ENCODE results near the gene DDIAS. TPM values are rescaled to one million over a fixed set of nuclear protein-coding genes. Genes with fewer than 3 reads are reported as not detected.

DDIAS gene
- total RNA-seq, 1 experiment from 2014 or later: 17.1 TPM

DNA sequence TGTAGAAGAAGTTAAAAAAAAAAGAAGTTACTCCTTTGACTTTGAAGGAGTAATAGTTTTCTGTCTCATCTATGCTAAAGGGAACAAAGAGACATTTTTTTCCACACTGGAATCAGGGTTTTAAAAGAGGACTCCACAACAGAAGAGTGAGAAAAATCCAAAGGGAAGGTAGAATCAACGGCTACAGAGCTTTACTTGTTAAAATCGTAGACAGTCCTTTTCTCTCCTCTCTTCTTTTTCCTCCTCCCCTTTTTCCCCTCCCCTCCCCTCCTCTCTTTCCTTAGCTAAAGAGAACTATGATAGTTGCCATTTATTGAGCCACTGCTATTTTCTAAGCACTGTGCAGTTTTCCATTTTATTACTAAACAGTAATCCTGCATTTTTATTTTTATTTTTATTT is 29.2 kb downstream of the DDIAS start:
- Histone ChIP-seq H2AFZ (ENCODE audit: low read depth, low read length, poor library complexity, severe bottlenecking) (no peak overlapping the region), H3K9ac (ENCODE audit: low read length) (no peak overlapping the region), H3K27me3 (ENCODE audit: insufficient read depth, low read length) (no peaks in the 10 kb centered on the region), H3K4me3 (replicated peaks in 1 of 2; ENCODE audit: low read depth in 1 of 2, low read length in 2 of 2) (no peak overlapping the region), H4K20me1 (ENCODE audit: insufficient read depth) (no peaks in the 10 kb centered on the region), H3K9me2 (ENCODE audit: insufficient read depth) (no peaks in the 10 kb centered on the region), H3K9me3 (ENCODE audit: control insufficient read depth in 1 of 2, insufficient read depth in 1 of 2, low read depth in 1 of 2, low read length in 2 of 2) (no peaks in the 10 kb centered on the region), H3K4me1 (ENCODE audit: control insufficient read depth in 1 of 2, insufficient read depth in 2 of 2, low read length in 2 of 2) (no peaks in the 10 kb centered on the region), H3K79me2 (ENCODE audit: insufficient read depth, low read length) (no peaks in the 10 kb centered on the region), H3K36me3 (ENCODE audit: control insufficient read depth in 1 of 2, insufficient read depth in 2 of 2, low read length in 2 of 2) (peaks cover 8 to 26% of the 10 kb centered on the region in 2 experiments; a peak in 3 of 4 replicates), H3K27ac (ENCODE audit: low read depth, low read length) (no peak overlapping the region), H3K4me2 (ENCODE audit: low read length) (no peak overlapping the region)
- TF ChIP-seq EZH2 (IDR thresholded peaks at IDR 0.05): no peak
- TF ChIP-seq SP1 (IDR thresholded peaks at IDR 0.05; ENCODE audit: low read depth): no peak
- TF ChIP-seq JUND (IDR thresholded peaks at IDR 0.05): no peak
- TF ChIP-seq, protein P1, sequence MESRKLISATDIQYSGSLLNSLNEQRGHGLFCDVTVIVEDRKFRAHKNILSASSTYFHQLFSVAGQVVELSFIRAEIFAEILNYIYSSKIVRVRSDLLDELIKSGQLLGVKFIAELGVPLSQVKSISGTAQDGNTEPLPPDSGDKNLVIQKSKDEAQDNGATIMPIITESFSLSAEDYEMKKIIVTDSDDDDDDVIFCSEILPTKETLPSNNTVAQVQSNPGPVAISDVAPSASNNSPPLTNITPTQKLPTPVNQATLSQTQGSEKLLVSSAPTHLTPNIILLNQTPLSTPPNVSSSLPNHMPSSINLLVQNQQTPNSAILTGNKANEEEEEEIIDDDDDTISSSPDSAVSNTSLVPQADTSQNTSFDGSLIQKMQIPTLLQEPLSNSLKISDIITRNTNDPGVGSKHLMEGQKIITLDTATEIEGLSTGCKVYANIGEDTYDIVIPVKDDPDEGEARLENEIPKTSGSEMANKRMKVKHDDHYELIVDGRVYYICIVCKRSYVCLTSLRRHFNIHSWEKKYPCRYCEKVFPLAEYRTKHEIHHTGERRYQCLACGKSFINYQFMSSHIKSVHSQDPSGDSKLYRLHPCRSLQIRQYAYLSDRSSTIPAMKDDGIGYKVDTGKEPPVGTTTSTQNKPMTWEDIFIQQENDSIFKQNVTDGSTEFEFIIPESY (IDR thresholded peaks at IDR 0.05; ENCODE audit: extremely low read depth, insufficient replicate concordance, low read length): no peak
- TF ChIP-seq, protein P2, sequence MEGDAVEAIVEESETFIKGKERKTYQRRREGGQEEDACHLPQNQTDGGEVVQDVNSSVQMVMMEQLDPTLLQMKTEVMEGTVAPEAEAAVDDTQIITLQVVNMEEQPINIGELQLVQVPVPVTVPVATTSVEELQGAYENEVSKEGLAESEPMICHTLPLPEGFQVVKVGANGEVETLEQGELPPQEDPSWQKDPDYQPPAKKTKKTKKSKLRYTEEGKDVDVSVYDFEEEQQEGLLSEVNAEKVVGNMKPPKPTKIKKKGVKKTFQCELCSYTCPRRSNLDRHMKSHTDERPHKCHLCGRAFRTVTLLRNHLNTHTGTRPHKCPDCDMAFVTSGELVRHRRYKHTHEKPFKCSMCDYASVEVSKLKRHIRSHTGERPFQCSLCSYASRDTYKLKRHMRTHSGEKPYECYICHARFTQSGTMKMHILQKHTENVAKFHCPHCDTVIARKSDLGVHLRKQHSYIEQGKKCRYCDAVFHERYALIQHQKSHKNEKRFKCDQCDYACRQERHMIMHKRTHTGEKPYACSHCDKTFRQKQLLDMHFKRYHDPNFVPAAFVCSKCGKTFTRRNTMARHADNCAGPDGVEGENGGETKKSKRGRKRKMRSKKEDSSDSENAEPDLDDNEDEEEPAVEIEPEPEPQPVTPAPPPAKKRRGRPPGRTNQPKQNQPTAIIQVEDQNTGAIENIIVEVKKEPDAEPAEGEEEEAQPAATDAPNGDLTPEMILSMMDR (IDR thresholded peaks at IDR 0.05 in 2 of 3, conservative IDR thresholded peaks at IDR 0.05 in 1 of 3; ENCODE audit: borderline replicate concordance in 1 of 3, insufficient read depth in 1 of 3, low read depth in 2 of 3, low read length in 2 of 3): no peak
- no peak for TF ChIP-seq ZFX (IDR thresholded peaks at IDR 0.05)
- TF ChIP-seq CEBPB (IDR thresholded peaks at IDR 0.05; ENCODE audit: low read depth): no peak
- no peak for TF ChIP-seq EGR1 (IDR thresholded peaks at IDR 0.05; ENCODE audit: low read depth)
- TF ChIP-seq TCF7L2 (IDR thresholded peaks at IDR 0.05; ENCODE audit: borderline replicate concordance, extremely low read depth, insufficient read depth, insufficient read length): no peak
- TF ChIP-seq RAD21 (IDR thresholded peaks at IDR 0.05; ENCODE audit: low read depth): no peak
- TF ChIP-seq ELF1 (IDR thresholded peaks at IDR 0.05; ENCODE audit: borderline replicate concordance, low read depth): no peak
- TF ChIP-seq YY1 (IDR thresholded peaks at IDR 0.05; ENCODE audit: extremely low read depth, insufficient replicate concordance, low read depth, low read length): no peak
- no peak for TF ChIP-seq POLR2AphosphoS5 (IDR thresholded peaks at IDR 0.05; ENCODE audit: low read depth, low read length)
- no peak for TF ChIP-seq SIN3A (IDR thresholded peaks at IDR 0.05; ENCODE audit: low read depth)
- TF ChIP-seq CBX3 (IDR thresholded peaks at IDR 0.05; ENCODE audit: low read depth): no peak
- no peak for TF ChIP-seq SRF (IDR thresholded peaks at IDR 0.05; ENCODE audit: low read depth)
- TF ChIP-seq, protein P3, sequence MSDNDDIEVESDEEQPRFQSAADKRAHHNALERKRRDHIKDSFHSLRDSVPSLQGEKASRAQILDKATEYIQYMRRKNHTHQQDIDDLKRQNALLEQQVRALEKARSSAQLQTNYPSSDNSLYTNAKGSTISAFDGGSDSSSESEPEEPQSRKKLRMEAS (IDR thresholded peaks at IDR 0.05): no peak
- no peak for TF ChIP-seq POLR2A (IDR thresholded peaks at IDR 0.05; ENCODE audit: borderline replicate concordance, extremely low read depth, insufficient read depth, insufficient read length)
- TF ChIP-seq, protein P4, sequence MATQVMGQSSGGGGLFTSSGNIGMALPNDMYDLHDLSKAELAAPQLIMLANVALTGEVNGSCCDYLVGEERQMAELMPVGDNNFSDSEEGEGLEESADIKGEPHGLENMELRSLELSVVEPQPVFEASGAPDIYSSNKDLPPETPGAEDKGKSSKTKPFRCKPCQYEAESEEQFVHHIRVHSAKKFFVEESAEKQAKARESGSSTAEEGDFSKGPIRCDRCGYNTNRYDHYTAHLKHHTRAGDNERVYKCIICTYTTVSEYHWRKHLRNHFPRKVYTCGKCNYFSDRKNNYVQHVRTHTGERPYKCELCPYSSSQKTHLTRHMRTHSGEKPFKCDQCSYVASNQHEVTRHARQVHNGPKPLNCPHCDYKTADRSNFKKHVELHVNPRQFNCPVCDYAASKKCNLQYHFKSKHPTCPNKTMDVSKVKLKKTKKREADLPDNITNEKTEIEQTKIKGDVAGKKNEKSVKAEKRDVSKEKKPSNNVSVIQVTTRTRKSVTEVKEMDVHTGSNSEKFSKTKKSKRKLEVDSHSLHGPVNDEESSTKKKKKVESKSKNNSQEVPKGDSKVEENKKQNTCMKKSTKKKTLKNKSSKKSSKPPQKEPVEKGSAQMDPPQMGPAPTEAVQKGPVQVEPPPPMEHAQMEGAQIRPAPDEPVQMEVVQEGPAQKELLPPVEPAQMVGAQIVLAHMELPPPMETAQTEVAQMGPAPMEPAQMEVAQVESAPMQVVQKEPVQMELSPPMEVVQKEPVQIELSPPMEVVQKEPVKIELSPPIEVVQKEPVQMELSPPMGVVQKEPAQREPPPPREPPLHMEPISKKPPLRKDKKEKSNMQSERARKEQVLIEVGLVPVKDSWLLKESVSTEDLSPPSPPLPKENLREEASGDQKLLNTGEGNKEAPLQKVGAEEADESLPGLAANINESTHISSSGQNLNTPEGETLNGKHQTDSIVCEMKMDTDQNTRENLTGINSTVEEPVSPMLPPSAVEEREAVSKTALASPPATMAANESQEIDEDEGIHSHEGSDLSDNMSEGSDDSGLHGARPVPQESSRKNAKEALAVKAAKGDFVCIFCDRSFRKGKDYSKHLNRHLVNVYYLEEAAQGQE (IDR thresholded peaks at IDR 0.05; ENCODE audit: low read depth): no peak
- intact Hi-C loops (cut with micrococcal nuclease): no loop called here
- RAD21 ChIA-PET (ENCODE audit: low non-redundant PET in 1 of 2, low total read pairs in 2 of 2, uncharacterized antibody in 2 of 2, unreplicated experiment in 2 of 2): no interaction called here
- CTCF ChIA-PET: interaction anchor here (1.6 kb wide), 1 partner anchor 9 kb away, joined by 4 read pairs; no protein-coding TSS in a partner anchor
- BruUV-seq (replicated peaks): no TSS peak
- ATAC-seq (no peak), DNase-seq (ENCODE audit: low read depth, low spot score) (no peak)
- POLR2A ChIA-PET: no interaction called here

Measured in HCT116 (cell line).